Measurements from ENCODE around the gene SUMO3.

Gene SUMO3

GRCh38 chr21:44828362-44829056 lies 10.6 kb upstream of the SUMO3 start:
- no peak for DNase-seq (ENCODE audit: low read depth)
- no peak for TF ChIP-seq CTCF (conservative IDR thresholded peaks at IDR 0.05; ENCODE audit: low read depth, low read length)
- H3K4me3 ChIP-seq (ENCODE audit: low read depth, low read length) = no peak overlapping the region

DNA sequence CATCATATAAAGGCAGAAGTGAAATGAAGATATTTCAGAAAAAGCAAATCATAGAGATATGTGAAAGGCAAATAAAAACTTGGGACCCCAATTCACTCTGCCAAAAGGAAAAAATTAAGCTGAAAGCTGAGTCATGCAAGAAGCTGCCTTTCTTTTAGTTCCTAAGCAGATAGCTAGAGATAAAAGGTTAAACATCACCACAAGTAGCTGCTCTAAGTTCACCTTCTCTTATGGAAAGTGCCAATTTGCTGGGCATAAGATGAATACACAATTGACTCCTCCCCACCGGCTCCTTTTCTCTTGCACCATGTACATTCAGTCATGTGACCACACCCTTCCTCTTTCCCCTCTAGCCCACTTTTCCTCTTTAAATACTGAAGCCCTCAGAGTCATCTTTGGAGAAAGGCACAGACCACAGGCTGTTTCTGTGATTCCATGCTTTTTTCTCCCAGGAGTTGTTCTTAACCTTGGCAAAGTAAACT lies 5.4 kb upstream of the SUMO3 start:
- DNase-seq (ENCODE audit: low read depth) = no peak
- TF ChIP-seq CTCF (conservative IDR thresholded peaks at IDR 0.05; ENCODE audit: low read depth, low read length) = no peak
- H3K4me3 ChIP-seq (ENCODE audit: low read depth, low read length) = no peak overlapping the region

DNA sequence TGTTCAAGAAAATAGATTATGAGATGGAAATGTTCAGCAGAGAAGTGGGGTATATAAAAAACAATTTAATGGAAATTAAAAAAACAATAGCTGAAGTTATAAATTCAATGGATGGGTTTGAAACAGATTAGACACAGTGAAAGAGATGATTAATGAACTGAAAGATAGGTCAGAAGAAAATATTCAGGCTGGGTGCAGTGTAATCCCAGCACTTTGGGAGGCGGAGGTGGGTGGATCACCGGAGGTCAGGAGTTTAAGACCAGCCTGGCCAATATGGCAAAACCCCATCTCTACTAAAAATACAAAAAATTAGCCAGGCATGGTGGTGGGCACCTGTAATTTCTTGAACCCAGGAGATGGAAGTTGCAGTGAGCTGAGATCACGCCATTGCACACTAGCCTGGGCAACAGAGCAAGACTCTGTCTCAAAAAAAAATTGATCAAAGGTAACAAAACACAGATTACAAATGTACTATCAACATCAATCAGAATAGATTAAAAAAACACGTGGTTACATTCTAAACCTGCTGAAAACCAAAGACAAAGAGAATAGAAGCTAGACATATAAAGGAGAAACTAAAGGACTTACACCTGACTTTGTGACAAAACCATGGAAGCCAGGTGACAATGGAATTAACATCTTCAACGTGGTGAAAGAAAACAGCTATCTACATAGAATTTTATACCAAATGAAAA lies 4.8 kb upstream of the SUMO3 start:
- H3K4me3 ChIP-seq (ENCODE audit: low read depth, low read length) = no peak overlapping the region
- TF ChIP-seq CTCF (conservative IDR thresholded peaks at IDR 0.05; ENCODE audit: low read depth, low read length) = no peak

DNA sequence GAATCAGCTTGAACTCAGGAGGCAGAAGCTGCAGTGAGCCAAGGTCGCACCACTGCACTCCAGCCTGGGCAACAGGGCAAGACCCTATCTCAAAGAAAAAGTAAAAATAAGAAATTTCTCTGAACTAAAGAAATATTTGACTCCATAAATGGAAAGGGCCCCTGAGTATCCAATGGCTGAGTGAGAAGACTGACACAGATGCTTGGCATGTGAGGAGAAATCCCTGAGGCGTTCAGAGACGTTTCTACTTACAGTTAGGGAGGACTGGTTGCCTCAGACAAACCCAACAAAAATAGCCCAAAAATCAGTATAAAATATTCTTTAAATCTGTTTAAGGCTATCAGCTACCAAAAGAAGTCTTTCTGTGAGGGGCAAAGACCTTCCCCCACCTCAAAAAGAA lies 3.0 kb upstream of the SUMO3 start:
- H3K4me3 ChIP-seq (ENCODE audit: low read depth, low read length) = no peak overlapping the region
- peak; percentile 46 for DNase-seq (ENCODE audit: low read depth)
- no peak for TF ChIP-seq CTCF (conservative IDR thresholded peaks at IDR 0.05; ENCODE audit: low read depth, low read length)

More for the DNA sequence above, 4.8 kb upstream of the SUMO3 start:
- DNase-seq (ENCODE audit: low read depth) = no peak

- no peak for TF ChIP-seq CTCF (conservative IDR thresholded peaks at IDR 0.05; ENCODE audit: low read depth, low read length)
- DNase-seq (ENCODE audit: low read depth) = no peak
These were observed 1.7 kb upstream of the SUMO3 start for GRCh38 chr21:44819283-44820243.

DNA sequence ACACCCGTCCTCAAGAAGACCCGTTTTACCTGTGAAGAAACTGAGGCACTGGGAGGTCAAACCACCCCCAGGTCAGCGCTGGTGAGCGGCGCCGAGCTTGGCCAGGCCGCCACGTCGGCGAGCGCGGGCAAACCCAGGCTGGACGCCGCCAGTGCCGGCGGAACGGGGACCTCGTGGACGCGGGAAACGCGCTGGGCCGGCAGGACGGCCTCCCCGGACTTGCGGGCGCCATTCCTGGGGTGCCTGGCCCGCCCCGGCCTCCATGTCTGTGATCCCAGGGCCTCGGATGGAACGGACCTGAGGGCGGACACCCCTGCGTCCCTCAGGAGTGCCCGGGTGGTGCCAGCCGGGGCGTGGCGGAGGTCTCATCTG lies 764 bp upstream of the SUMO3 start:
- H3K4me3 ChIP-seq (ENCODE audit: low read depth, low read length) = peak overlapping the region; percentile 69
- no peak for DNase-seq (ENCODE audit: low read depth)
- TF ChIP-seq CTCF (conservative IDR thresholded peaks at IDR 0.05; ENCODE audit: low read depth, low read length) = no peak

More at GRCh38 chr21:44819283-44820243, 1.7 kb upstream of the SUMO3 start:
- H3K4me3 ChIP-seq (ENCODE audit: low read depth, low read length) = no peak overlapping the region
